ENCODE data around the gene EPB41L2. TPM values are rescaled to one million over a fixed set of nuclear protein-coding genes. Genes with fewer than 3 reads are reported as not detected.
"Not testable (repeated sequence)": the region's sequence is repeated elsewhere in the genome, so short reads cannot be mapped to it uniquely, and the experiment has no call there.

The EPB41L2 gene
- total RNA-seq, 2 experiments from 2014 or later, result 40.1 to 40.7 TPM

- Mint-ChIP-seq H3K27ac (no peak overlapping the region), H3K9me3 (peaks cover 2% of the 10 kb centered on the region), H3K4me3 (no peak overlapping the region), H3K27me3 (no peaks in the 10 kb centered on the region), H3K36me3 (peaks cover 6% of the 10 kb centered on the region), H3K4me1 (no peaks in the 10 kb centered on the region)
- no peak for DNase-seq
Measured at GRCh38 chr6:130929036-130929678, 133.9 kb downstream of the EPB41L2 start.

- no peaks in the 10 kb centered on the region for H3K27me3 Mint-ChIP-seq
- no peak for DNase-seq
- H3K36me3 Mint-ChIP-seq, result peaks cover 6% of the 10 kb centered on the region
- no peaks in the 10 kb centered on the region for H3K4me1 Mint-ChIP-seq
- H3K4me3 Mint-ChIP-seq, result no peak overlapping the region
- peaks cover 2% of the 10 kb centered on the region for H3K9me3 Mint-ChIP-seq
- no peak overlapping the region for H3K27ac Mint-ChIP-seq
Measured at GRCh38 chr6:130928158-130928912, 134.7 kb downstream of the EPB41L2 start.

GRCh38 chr6:130927305-130927704, 135.7 kb downstream of the EPB41L2 start:
- Mint-ChIP-seq H3K27ac (no peak overlapping the region), H3K36me3 (peaks cover 6% of the 10 kb centered on the region), H3K9me3 (peaks cover 2% of the 10 kb centered on the region), H3K4me1 (no peaks in the 10 kb centered on the region), H3K27me3 (no peaks in the 10 kb centered on the region), H3K4me3 (no peak overlapping the region)
- DNase-seq, result no peak

- H3K27ac Mint-ChIP-seq, result no peak overlapping the region
- H3K27me3 Mint-ChIP-seq, result no peaks in the 10 kb centered on the region
- no peak overlapping the region for H3K4me3 Mint-ChIP-seq
- H3K4me1 Mint-ChIP-seq, result no peaks in the 10 kb centered on the region
- no peak for DNase-seq
- peaks cover 5% of the 10 kb centered on the region for H3K36me3 Mint-ChIP-seq
- no peaks in the 10 kb centered on the region for H3K9me3 Mint-ChIP-seq
Measured at GRCh38 chr6:130923350-130923749, 139.7 kb downstream of the EPB41L2 start.

GRCh38 chr6:130922922-130923321, 140.1 kb downstream of the EPB41L2 start:
- Mint-ChIP-seq H3K27ac (no peak overlapping the region), H3K4me1 (no peaks in the 10 kb centered on the region), H3K9me3 (no peaks in the 10 kb centered on the region), H3K27me3 (no peaks in the 10 kb centered on the region), H3K4me3 (no peak overlapping the region), H3K36me3 (peaks cover 5% of the 10 kb centered on the region)
- DNase-seq, result no peak

- Mint-ChIP-seq H3K27ac (no peak overlapping the region), H3K9me3 (no peaks in the 10 kb centered on the region), H3K27me3 (no peaks in the 10 kb centered on the region), H3K4me3 (no peak overlapping the region), H3K36me3 (peaks cover 4% of the 10 kb centered on the region), H3K4me1 (no peaks in the 10 kb centered on the region)
- DNase-seq, result no peak
Measured at GRCh38 chr6:130920969-130921368, 142.1 kb downstream of the EPB41L2 start.

GRCh38 chr6:130918171-130918570, 144.9 kb downstream of the EPB41L2 start:
- H3K4me1 Mint-ChIP-seq, result peaks cover 2% of the 10 kb centered on the region
- peaks cover 4% of the 10 kb centered on the region for H3K36me3 Mint-ChIP-seq
- H3K4me3 Mint-ChIP-seq, result no peak overlapping the region
- peaks cover 2% of the 10 kb centered on the region for H3K9me3 Mint-ChIP-seq
- no peak for DNase-seq
- no peak overlapping the region for H3K27ac Mint-ChIP-seq
- H3K27me3 Mint-ChIP-seq, result no peaks in the 10 kb centered on the region

- H3K36me3 Mint-ChIP-seq, H3K27ac Mint-ChIP-seq, H3K27me3 Mint-ChIP-seq, H3K4me3 Mint-ChIP-seq, H3K9me3 Mint-ChIP-seq, DNase-seq, H3K4me1 Mint-ChIP-seq: not testable (repeated sequence)
Measured at GRCh38 chr6:130915606-130916005, 147.4 kb downstream of the EPB41L2 start.

- Mint-ChIP-seq H3K9me3 (peaks cover 9% of the 10 kb centered on the region), H3K27me3 (no peaks in the 10 kb centered on the region), H3K36me3 (peaks cover 8% of the 10 kb centered on the region), H3K27ac (no peak overlapping the region), H3K4me1 (peaks cover 11% of the 10 kb centered on the region), H3K4me3 (no peak overlapping the region)
- DNase-seq, result peak; percentile 24
Measured at GRCh38 chr6:130913120-130913519, 149.9 kb downstream of the EPB41L2 start.

- H3K4me1 Mint-ChIP-seq, result peaks cover 12% of the 10 kb centered on the region
- H3K36me3 Mint-ChIP-seq, result peaks cover 8% of the 10 kb centered on the region
- H3K9me3 Mint-ChIP-seq, result peaks cover 9% of the 10 kb centered on the region
- no peaks in the 10 kb centered on the region for H3K27me3 Mint-ChIP-seq
- no peak for DNase-seq
- H3K4me3 Mint-ChIP-seq, result no peak overlapping the region
- H3K27ac Mint-ChIP-seq, result no peak overlapping the region
Measured at GRCh38 chr6:130912434-130912833, 150.6 kb downstream of the EPB41L2 start.

- H3K4me1 Mint-ChIP-seq, result peaks cover 12% of the 10 kb centered on the region
- H3K27me3 Mint-ChIP-seq, result no peaks in the 10 kb centered on the region
- H3K4me3 Mint-ChIP-seq, result no peak overlapping the region
- no peak overlapping the region for H3K27ac Mint-ChIP-seq
- H3K9me3 Mint-ChIP-seq, result peaks cover 6% of the 10 kb centered on the region
- peaks cover 4% of the 10 kb centered on the region for H3K36me3 Mint-ChIP-seq
- no peak for DNase-seq
Measured at GRCh38 chr6:130908958-130909357, 154.1 kb downstream of the EPB41L2 start.

GRCh38 chr6:130908188-130908587, 154.9 kb downstream of the EPB41L2 start:
- peaks cover 11% of the 10 kb centered on the region for H3K4me1 Mint-ChIP-seq
- no peaks in the 10 kb centered on the region for H3K27me3 Mint-ChIP-seq
- no peak overlapping the region for H3K4me3 Mint-ChIP-seq
- DNase-seq, result no peak
- H3K27ac Mint-ChIP-seq, result no peak overlapping the region
- H3K36me3 Mint-ChIP-seq, result peaks cover 4% of the 10 kb centered on the region
- H3K9me3 Mint-ChIP-seq, result peaks cover 6% of the 10 kb centered on the region

GRCh38 chr6:130907687-130908086, 155.4 kb downstream of the EPB41L2 start:
- Mint-ChIP-seq H3K27me3 (no peaks in the 10 kb centered on the region), H3K27ac (no peak overlapping the region), H3K4me1 (peaks cover 6% of the 10 kb centered on the region), H3K36me3 (peaks cover 4% of the 10 kb centered on the region), H3K9me3 (peaks cover 6% of the 10 kb centered on the region), H3K4me3 (no peak overlapping the region)
- DNase-seq, result no peak

GRCh38 chr6:130906736-130907381, 156.2 kb downstream of the EPB41L2 start:
- peaks cover 4% of the 10 kb centered on the region for H3K36me3 Mint-ChIP-seq
- no peak overlapping the region for H3K4me3 Mint-ChIP-seq
- DNase-seq, result no peak
- peaks cover 3% of the 10 kb centered on the region for H3K4me1 Mint-ChIP-seq
- no peaks in the 10 kb centered on the region for H3K27me3 Mint-ChIP-seq
- H3K27ac Mint-ChIP-seq, result no peak overlapping the region
- H3K9me3 Mint-ChIP-seq, result peaks cover 6% of the 10 kb centered on the region

- peaks cover 2% of the 10 kb centered on the region for H3K36me3 Mint-ChIP-seq
- H3K9me3 Mint-ChIP-seq, result no peaks in the 10 kb centered on the region
- no peak overlapping the region for H3K27ac Mint-ChIP-seq
- no peak overlapping the region for H3K4me3 Mint-ChIP-seq
- H3K4me1 Mint-ChIP-seq, result peaks cover 3% of the 10 kb centered on the region
- H3K27me3 Mint-ChIP-seq, result no peaks in the 10 kb centered on the region
- no peak for DNase-seq
Measured at GRCh38 chr6:130903602-130904001, 159.4 kb downstream of the EPB41L2 start.

Measured in activated naive CD8-positive, alpha-beta T cell treated with anti-CD3 and anti-CD28 coated beads for 36 hours (primary cell).